ENCODE measurements around the gene PAQR7. TPM values are rescaled to one million over a fixed set of nuclear protein-coding genes. Genes with fewer than 3 reads are reported as not detected.

The PAQR7 gene
- total and polyA plus RNA-seq, 4 donors: 4.2 to 12.1 (median 6.6) TPM

DNA sequence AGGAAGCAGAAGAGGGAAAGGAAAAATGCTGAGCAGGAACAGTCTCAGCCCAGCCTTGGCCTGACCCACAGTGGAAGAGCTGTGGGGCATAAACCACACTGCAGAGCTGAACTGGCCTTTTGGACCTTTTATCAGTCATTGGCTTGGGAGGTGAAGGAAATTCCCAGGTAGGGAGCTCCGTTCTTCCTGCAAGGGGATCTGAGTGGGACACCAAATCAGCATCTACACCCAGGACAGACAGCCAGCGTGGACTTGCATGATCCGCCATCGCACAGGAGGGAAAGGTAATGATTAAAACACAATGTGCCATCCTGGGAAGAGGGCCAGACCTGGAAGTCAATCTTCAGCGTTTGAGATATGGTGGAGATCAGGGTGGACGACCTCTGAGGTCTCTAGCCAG lies 56.9 kb downstream of the PAQR7 start:
- peaks cover 6 to 35% (median 21%) of the 10 kb centered on the region in 5 donors for H3K4me1 ChIP-seq (ENCODE audit: control insufficient read depth in 5 of 5, insufficient read depth in 5 of 5, low read length in 5 of 5)
- H3K4me3 ChIP-seq: no peak overlapping the region
- DNase-seq: no peak
- H3K27ac ChIP-seq (ENCODE audit: low read depth in 1 of 2, low read length in 1 of 2): peak overlapping the region in 1 of 2 donors; percentile 46
- no peaks in the 10 kb centered on the region for H3K27me3 ChIP-seq (ENCODE audit: control insufficient read depth in 3 of 3, insufficient read depth in 3 of 3, low read length in 2 of 3)
- peak overlapping the region in 1 of 2 donors; percentile 43 for H3K9ac ChIP-seq (ENCODE audit: insufficient read depth in 1 of 2, low read length in 2 of 2)
- 62 to 80% methylated on average over 6 of the region's 6 CpGs for WGBS, 2 donors
- TF ChIP-seq, protein P1, sequence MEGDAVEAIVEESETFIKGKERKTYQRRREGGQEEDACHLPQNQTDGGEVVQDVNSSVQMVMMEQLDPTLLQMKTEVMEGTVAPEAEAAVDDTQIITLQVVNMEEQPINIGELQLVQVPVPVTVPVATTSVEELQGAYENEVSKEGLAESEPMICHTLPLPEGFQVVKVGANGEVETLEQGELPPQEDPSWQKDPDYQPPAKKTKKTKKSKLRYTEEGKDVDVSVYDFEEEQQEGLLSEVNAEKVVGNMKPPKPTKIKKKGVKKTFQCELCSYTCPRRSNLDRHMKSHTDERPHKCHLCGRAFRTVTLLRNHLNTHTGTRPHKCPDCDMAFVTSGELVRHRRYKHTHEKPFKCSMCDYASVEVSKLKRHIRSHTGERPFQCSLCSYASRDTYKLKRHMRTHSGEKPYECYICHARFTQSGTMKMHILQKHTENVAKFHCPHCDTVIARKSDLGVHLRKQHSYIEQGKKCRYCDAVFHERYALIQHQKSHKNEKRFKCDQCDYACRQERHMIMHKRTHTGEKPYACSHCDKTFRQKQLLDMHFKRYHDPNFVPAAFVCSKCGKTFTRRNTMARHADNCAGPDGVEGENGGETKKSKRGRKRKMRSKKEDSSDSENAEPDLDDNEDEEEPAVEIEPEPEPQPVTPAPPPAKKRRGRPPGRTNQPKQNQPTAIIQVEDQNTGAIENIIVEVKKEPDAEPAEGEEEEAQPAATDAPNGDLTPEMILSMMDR (IDR thresholded peaks at IDR 0.05; ENCODE audit: control extremely low read depth, extremely low read depth): no peak
- H3K9me3 ChIP-seq (ENCODE audit: control insufficient read depth in 4 of 4, insufficient read depth in 3 of 4, low read length in 3 of 4): no peaks in the 10 kb centered on the region
- peaks cover 0 to 26% (median 8%) of the 10 kb centered on the region in 4 donors for H3K36me3 ChIP-seq (ENCODE audit: control insufficient read depth in 4 of 4, insufficient read depth in 4 of 4, low read length in 4 of 4)
- no peak for ATAC-seq (ENCODE audit: insufficient read depth, low FRiP score)

DNA sequence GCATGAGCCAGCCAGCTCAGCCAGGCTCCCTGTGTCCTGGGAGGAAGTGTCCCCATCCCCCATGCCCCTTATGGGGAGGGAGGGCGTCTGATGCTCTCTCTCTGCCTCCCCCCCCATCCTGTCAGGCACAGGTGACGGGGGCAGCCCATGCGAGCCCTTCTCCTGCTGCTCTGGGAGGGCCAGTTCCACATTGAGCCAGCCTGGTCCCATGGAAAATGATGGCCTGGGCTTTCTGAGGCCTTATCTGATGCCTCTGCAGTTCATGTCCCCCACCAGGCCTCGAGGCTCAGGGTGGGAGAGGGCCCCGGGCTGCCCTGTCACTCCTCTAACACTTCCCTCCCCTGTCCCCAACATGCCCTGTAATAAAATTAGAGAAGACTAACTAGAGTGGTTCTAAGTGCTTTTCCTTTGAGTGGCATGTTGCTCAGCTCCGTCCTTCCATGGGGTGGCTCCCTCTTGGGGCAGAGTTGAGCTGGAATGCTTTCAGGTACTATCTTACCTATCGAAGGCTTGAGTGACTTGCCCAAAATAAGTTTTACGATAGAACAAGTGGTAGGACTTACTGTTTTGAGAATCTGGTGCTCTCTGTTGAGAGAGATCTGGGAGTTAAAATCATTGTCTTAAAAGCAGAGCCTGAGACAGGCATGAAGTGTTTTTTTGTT lies 57.5 kb downstream of the PAQR7 start:
- ATAC-seq (ENCODE audit: insufficient read depth, low FRiP score): no peak
- TF ChIP-seq, protein P1 (IDR thresholded peaks at IDR 0.05; ENCODE audit: control extremely low read depth, extremely low read depth): no peak

DNA sequence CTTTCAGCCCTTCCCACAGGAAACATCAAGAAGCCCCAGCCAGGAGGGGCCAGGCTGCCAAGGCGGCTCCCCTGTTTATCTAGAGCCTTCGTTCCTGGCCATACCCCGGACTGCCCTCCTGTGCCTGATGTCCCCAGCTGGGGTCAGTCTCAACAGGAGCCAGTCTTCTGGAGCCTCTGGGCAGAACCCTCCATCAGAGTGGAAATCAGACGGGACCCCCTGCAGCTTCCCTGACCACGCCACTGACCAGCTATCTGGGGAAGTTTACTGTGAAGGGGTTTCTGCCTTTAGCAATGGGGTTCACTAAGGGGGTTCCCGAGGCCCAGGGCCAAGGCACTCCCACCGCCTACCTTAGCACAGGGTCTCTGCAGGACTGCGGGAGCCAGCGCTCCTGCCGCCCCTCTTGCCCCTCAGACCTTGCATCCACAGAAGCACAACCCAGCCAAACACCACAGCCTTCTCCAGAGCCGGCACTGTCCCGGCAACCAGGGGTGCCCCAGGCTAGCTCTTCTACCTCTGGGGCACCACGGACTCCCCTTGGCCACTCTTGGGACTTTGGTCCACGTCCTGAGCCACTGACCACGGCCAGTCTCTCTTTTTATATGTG lies 59.3 kb downstream of the PAQR7 start:
- Histone ChIP-seq H3K36me3 (ENCODE audit: control insufficient read depth in 4 of 4, insufficient read depth in 4 of 4, low read length in 4 of 4) (peaks cover 0 to 33% (median 9%) of the 10 kb centered on the region in 4 donors), H3K9me3 (ENCODE audit: control insufficient read depth in 4 of 4, insufficient read depth in 3 of 4, low read length in 3 of 4) (no peaks in the 10 kb centered on the region), H3K27me3 (ENCODE audit: control insufficient read depth in 3 of 3, insufficient read depth in 3 of 3, low read length in 2 of 3) (no peaks in the 10 kb centered on the region), H3K27ac (ENCODE audit: low read depth in 1 of 2, low read length in 1 of 2) (peak overlapping the region in 1 of 2 donors; percentile 4), H3K4me1 (ENCODE audit: control insufficient read depth in 5 of 5, insufficient read depth in 5 of 5, low read length in 5 of 5) (peaks cover under 1 to 23% (median 14%) of the 10 kb centered on the region in 5 donors), H3K9ac (ENCODE audit: insufficient read depth in 1 of 2, low read length in 2 of 2) (no peak overlapping the region), H3K4me3 (no peak overlapping the region)
- WGBS, 2 donors: 86 to 88% methylated on average over 15 of the region's 15 CpGs
- DNase-seq (no peak), ATAC-seq (ENCODE audit: insufficient read depth, low FRiP score) (no peak)
- TF ChIP-seq, protein P1 (IDR thresholded peaks at IDR 0.05; ENCODE audit: control extremely low read depth, extremely low read depth): no peak

More for the DNA sequence above, 57.5 kb downstream of the PAQR7 start:
- Histone ChIP-seq H3K27me3 (ENCODE audit: control insufficient read depth in 3 of 3, insufficient read depth in 3 of 3, low read length in 2 of 3) (no peaks in the 10 kb centered on the region), H3K9me3 (ENCODE audit: control insufficient read depth in 4 of 4, insufficient read depth in 3 of 4, low read length in 3 of 4) (no peaks in the 10 kb centered on the region), H3K36me3 (ENCODE audit: control insufficient read depth in 4 of 4, insufficient read depth in 4 of 4, low read length in 4 of 4) (peaks cover 0 to 27% (median 7%) of the 10 kb centered on the region in 4 donors), H3K27ac (ENCODE audit: low read depth in 1 of 2, low read length in 1 of 2) (peak overlapping the region in 1 of 2 donors; percentile 52), H3K4me1 (ENCODE audit: control insufficient read depth in 5 of 5, insufficient read depth in 5 of 5, low read length in 5 of 5) (peaks cover 6 to 32% (median 21%) of the 10 kb centered on the region in 5 donors), H3K4me3 (no peak overlapping the region), H3K9ac (ENCODE audit: insufficient read depth in 1 of 2, low read length in 2 of 2) (no peak overlapping the region)
- no peak for DNase-seq
- 49 to 60% methylated on average over 8 of the region's 8 CpGs for WGBS, 2 donors
